GM12875 (cell line): ENCODE data around the gene GGTA1.

Source experiments
- H3K4me3 ChIP-seq: one replicate; pipeline ENCODE4 v1.5.1; 2011; ENCODE audit warnings: low read depth, low read length, control low read depth
- TF ChIP-seq, protein P1 (sequence below): IDR thresholded peaks from 2 replicates; pipeline ENCODE4 v1.5.1; 2011; ENCODE audit warnings: low read depth, mild to moderate bottlenecking, control low read depth, inconsistent platforms, low read length, moderate library complexity, borderline replicate concordance; ENCODE audit not compliant: insufficient read depth

Gene GGTA1

GRCh38 chr9:121485623-121486022 is 14.0 kb downstream of the GGTA1 start:
- H3K4me3 ChIP-seq = no peak overlapping the region
- TF ChIP-seq, protein P1, sequence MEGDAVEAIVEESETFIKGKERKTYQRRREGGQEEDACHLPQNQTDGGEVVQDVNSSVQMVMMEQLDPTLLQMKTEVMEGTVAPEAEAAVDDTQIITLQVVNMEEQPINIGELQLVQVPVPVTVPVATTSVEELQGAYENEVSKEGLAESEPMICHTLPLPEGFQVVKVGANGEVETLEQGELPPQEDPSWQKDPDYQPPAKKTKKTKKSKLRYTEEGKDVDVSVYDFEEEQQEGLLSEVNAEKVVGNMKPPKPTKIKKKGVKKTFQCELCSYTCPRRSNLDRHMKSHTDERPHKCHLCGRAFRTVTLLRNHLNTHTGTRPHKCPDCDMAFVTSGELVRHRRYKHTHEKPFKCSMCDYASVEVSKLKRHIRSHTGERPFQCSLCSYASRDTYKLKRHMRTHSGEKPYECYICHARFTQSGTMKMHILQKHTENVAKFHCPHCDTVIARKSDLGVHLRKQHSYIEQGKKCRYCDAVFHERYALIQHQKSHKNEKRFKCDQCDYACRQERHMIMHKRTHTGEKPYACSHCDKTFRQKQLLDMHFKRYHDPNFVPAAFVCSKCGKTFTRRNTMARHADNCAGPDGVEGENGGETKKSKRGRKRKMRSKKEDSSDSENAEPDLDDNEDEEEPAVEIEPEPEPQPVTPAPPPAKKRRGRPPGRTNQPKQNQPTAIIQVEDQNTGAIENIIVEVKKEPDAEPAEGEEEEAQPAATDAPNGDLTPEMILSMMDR = no peak

DNA sequence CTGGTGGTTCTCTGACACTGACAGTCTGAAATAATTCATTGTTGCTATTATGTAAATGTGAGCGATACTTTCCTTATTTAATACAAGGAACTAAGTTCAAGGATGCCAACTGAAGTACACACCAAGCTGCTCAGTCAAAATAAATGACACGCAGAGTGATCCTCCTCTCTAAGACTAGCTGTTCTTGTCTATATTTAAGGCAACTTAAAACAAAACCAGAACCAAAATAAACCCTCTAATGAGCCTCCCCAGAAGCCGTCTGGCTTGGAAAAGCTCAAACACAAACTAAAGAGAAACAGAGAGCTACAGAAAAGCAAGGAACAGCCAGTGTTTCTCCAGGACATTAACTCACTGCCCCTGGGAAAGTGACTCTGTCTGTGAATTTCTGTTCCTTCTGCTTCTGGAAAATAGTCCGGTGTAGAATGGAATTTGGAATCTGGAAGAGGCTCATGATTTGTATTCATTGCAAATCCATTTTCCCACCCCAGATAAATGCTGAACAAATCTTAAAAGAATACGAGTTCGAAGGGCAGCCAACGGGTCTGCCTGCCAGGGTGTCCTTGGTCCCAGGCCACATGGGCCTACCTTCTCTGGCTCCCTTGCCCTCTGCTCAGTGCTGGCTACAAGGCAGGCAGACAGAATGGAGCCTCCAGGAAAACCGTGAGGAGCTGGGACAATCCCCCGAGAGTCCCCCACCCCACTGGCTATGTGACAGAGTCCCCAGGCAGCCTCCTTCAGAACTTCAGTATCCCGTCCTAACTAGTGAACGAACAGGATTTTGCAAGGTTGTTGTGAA is 14.8 kb downstream of the GGTA1 start:
- TF ChIP-seq, protein P1 = no peak
- no peak overlapping the region for H3K4me3 ChIP-seq

GRCh38 chr9:121483473-121484031 is 16.1 kb downstream of the GGTA1 start:
- H3K4me3 ChIP-seq = no peak overlapping the region
- TF ChIP-seq, protein P1 = no peak

DNA sequence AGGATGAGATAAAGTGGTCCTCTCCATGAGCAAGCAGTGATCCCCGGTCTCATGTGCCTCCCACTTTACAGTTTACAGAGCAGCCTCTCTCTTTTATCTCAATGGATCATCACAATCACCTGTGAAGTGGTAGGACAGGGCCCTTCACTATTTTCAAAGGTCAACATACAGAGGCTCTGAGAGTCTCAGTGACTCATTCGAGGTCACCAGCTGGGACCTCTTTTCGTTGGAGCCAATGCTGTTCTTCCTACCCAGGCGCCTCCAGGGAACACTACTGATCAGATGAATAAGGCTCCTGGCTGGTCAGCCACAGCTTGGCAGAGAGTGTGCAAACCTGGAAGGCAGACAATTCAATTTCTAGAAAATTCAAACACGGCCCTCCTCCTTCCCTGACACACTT is 16.6 kb downstream of the GGTA1 start:
- TF ChIP-seq, protein P1 = no peak
- H3K4me3 ChIP-seq = no peak overlapping the region

DNA sequence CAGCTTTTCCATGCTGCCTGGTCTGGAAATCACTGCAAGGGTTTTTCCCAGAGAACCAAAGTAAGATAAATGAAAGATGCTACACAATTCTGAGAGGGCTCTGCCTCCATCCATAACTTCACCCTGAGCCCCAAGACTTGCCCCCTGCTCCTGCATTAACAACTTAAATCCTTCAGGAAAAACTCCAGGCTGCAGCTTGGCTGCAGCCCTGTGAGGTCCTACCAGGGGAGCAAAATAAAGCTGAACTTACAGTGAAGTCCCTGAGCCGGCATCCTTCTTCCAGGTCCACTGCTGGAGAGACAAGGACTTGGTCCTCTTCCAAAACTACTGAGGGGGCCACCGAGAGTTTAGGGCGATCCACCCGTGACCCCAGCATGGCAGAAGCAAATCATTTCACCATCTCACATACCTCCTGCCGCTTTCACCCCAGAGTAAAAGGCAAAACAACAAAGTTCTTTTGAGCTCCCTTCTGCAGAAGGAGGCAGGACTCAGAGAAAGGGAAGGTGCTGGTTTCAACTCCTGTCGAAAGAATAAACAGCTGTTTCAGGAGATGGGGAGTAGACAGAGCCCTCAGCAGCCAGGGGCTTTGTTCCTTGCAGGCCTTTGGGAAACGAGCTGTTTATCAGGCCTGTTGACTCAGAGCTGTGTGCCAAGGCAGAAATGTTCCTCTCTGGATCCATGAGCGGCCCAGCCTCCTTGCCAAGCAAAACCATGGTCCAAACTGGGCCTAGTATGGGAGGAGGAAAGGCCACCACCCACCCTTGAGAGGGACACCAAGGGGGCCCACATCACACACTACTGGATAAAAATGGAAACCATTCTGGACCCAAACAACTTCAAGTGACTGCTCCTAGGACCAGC is 20.6 kb downstream of the GGTA1 start:
- H3K4me3 ChIP-seq = no peak overlapping the region
- TF ChIP-seq, protein P1 = no peak

DNA sequence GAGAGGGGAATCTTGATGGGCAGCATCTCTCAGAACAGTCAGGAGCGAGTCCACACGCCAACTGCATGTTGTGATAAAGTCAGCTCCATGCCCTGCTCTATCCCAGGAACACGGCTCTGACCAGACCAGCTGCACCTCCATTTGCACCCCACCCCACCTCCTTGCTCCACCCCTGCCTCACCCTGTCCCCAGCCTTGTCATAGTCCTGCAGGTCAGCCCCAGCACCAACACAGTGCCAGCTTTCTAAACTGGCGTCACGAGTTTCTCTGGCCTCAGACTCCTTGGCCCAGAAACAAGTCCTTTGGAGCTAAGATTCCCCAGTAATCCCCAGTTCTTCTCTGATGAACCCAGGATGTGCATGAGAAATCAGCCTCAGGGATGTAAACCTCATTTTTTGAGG is 23.5 kb downstream of the GGTA1 start:
- TF ChIP-seq, protein P1 = no peak
- H3K4me3 ChIP-seq = no peak overlapping the region
